Astrocyte of the cerebellum (primary cell): ENCODE data around the gene KIDINS220.

Source experiments
- DNase-seq: peaks from one replicate; pipeline ENCODE4 v3.0.0-alpha.2; 2011; ENCODE audit warnings: low read depth
- H3K4me3 ChIP-seq: 2 replicates; pipeline ENCODE4 v1.5.1; 2011; ENCODE audit warnings: mild to moderate bottlenecking, low read depth, low read length, moderate library complexity
- in situ Hi-C: cut with HindIII; loops from 2 replicates; pipeline ENCODE4 v1.10.0; 2017; ENCODE audit warnings: low sequenced_read_pairs
- TF ChIP-seq, protein P1 (sequence below): IDR thresholded peaks from 2 replicates; pipeline ENCODE4 v1.5.1; 2012; ENCODE audit warnings: low read length, low read depth, moderate library complexity, mild to moderate bottlenecking; ENCODE audit errors: missing control alignments

KIDINS220 gene

DNA sequence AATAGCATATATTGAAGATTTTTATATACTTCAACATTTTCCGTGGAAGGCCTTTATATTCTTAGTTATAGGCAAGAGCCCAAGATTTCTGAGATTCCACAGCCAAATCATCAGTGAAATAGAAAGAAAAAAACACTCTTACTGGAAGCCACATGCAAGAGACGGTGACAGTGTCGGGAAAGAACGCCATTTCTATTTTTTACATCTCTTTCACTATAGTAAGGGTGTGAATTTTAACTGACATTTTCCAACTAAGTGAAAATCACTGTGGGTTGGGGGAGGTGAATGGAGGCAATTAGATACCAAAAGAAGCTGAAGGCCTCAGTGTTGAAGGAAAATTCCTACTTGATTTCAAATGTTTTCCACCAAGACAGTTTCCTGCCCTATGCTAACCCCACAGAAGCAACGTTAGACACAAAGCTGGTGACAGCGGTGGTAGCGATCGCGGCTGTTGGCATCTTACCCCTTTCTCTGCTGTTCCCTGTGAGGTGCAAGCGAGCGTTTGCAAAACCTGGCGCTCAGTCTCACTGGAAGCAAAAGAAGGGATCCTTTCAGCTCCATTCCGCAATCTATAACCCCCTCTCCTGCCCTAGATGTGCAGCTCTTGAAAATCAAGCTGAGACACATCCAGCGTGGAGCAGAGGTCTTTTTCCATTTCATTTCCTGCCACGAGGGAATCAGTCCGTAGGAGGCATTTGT lies 135.6 kb downstream of the KIDINS220 start:
- no peak overlapping the region for H3K4me3 ChIP-seq
- TF ChIP-seq, protein P1, sequence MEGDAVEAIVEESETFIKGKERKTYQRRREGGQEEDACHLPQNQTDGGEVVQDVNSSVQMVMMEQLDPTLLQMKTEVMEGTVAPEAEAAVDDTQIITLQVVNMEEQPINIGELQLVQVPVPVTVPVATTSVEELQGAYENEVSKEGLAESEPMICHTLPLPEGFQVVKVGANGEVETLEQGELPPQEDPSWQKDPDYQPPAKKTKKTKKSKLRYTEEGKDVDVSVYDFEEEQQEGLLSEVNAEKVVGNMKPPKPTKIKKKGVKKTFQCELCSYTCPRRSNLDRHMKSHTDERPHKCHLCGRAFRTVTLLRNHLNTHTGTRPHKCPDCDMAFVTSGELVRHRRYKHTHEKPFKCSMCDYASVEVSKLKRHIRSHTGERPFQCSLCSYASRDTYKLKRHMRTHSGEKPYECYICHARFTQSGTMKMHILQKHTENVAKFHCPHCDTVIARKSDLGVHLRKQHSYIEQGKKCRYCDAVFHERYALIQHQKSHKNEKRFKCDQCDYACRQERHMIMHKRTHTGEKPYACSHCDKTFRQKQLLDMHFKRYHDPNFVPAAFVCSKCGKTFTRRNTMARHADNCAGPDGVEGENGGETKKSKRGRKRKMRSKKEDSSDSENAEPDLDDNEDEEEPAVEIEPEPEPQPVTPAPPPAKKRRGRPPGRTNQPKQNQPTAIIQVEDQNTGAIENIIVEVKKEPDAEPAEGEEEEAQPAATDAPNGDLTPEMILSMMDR = no peak
- no peak for DNase-seq
- in situ Hi-C loops = no loop called here

DNA sequence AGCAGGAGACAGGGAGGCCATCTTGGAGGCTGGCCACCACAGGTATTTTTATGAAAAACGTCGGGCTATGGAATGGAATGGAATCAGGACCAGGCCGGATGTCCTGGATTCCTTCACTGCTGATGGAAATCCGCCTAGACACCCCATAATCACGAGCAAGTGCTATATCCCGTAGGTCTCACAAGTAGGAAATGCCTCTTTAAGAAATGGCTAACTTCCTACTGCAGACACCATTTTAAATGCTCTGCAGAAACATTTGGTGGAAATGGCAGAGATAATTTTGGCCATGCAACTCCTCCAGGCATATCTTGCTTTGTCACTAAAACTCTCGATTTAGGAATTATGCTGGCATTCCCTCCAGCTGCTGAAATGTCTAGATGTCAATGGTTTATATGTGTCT lies 137.6 kb downstream of the KIDINS220 start:
- DNase-seq = no peak
- H3K4me3 ChIP-seq = no peak overlapping the region
- TF ChIP-seq, protein P1 = no peak
- in situ Hi-C loops = no loop called here

DNA sequence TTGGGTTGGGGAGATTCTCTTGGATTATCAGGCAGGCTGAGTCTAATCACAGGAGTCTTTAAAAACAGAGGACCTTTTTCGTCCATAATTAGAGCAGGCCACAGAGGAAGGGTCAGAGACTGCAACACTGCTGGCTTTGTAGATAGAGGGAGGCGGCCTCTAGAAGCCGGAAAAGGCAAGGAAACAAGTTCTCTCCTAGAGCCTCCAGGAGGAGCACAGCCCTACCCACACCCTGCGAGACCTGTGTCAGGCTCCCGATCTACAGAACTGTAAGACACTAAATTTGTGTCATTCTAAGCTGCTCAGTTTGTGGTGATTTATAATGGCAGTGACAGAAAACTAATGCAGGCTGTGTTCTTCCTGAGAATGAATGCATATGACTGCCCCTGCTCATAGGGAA lies 140.2 kb downstream of the KIDINS220 start:
- TF ChIP-seq, protein P1 = no peak
- in situ Hi-C loops = no loop called here
- no peak for DNase-seq

DNA sequence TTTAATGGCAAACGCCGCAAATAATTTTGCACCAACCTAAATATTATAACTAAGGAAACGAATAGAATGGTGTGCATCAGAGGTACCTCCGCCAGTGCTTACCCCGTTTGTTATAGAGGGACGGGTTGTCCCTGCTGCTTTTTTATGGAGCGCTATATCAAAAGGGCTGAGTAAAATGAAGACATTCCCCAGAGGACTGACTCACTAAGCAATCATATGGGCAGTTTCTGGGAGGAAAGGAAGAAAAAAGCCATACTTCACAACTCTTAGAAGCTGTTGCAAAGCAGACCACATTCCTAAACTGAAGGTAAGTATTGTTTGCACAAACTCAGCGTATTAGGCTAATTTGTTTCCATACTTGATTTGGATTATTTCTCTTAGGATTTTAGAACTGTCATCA lies 142.7 kb downstream of the KIDINS220 start:
- DNase-seq = no peak
- H3K4me3 ChIP-seq = no peak overlapping the region
- in situ Hi-C loops = no loop called here
- TF ChIP-seq, protein P1 = no peak

More for the DNA sequence above, 140.2 kb downstream of the KIDINS220 start:
- no peak overlapping the region for H3K4me3 ChIP-seq

DNA sequence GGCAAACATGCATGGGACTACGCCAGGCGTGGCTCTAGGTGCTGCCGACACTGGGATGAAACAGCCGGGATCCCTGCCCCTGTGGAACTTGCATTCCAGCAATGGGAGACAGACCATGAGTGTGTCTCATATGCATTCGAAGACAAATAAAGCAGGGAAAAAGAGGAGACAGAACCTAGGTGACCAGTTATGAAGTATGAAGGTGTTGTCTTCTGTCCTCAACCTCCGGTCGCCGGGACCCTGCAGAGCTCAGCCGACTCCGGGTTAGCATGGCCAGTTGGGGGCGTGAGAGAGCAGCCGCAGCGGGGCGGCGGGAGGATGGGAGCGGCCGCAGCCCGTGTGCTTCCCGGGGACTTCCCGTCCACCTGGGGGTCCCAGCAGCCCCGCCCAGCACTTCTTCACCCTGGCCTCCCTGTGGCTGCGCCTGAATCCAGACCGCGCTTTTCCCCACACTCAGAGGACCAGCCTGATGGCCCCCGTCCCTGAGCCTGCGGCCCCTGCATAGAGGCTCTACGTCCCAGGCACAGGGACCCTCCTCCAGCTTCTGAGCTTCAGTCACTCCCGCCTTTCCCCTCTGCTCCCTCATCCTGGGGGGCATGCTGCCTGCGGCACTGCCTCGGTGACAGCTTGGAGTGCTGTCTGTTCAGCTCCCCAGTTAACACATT lies 144.1 kb downstream of the KIDINS220 start:
- DNase-seq = no peak
- in situ Hi-C loops = no loop called here
- peak overlapping the region; percentile 6 for H3K4me3 ChIP-seq
- TF ChIP-seq, protein P1 = peak; percentile 53

DNA sequence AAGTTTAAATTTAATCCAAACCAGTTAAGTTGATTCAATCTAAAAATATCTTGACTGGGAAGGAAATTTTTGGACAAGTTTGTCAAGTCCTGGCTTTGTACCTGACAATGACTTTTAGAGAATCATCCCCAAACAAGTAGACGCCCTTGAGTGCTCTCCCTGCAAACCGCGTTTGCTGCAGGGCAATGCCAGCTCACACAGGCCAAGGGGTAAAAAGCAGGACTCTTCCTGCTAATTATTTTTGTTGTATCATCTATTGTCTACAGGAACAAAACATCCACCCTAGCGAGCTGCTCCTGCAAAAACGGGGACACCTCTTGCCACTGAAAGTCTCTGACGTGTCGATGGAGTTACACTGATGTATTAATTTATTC lies 144.6 kb downstream of the KIDINS220 start:
- DNase-seq = no peak
- TF ChIP-seq, protein P1 = no peak
- no peak overlapping the region for H3K4me3 ChIP-seq
- in situ Hi-C loops = no loop called here
